HEK293T (cell line): ENCODE data around the gene IFNL1.

Experiments
- BHLHE40 ChIP-seq: fragments of 450-650 bp; IDR thresholded peaks from 2 replicates; pipeline ENCODE4 v1.6.1; 2016; ENCODE audit warnings: mild to moderate bottlenecking, moderate library complexity, borderline replicate concordance
- FOXK2 ChIP-seq: fragments of 450-650 bp; IDR thresholded peaks from 2 replicates; pipeline ENCODE4 v1.6.1; 2016; ENCODE audit warnings: mild to moderate bottlenecking
- FOXM1 ChIP-seq: fragments of 450-650 bp; IDR thresholded peaks from 2 replicates; pipeline ENCODE4 v1.6.1; 2017; ENCODE audit warnings: mild to moderate bottlenecking, borderline replicate concordance
- SP1 ChIP-seq: fragments of 450-650 bp; IDR thresholded peaks from 2 replicates; pipeline ENCODE4 v1.6.1; 2017
- TF ChIP-seq, protein P1 (sequence below): fragments of 450-650 bp; IDR thresholded peaks from 2 replicates; pipeline ENCODE4 v1.6.1; 2016

DNA sequence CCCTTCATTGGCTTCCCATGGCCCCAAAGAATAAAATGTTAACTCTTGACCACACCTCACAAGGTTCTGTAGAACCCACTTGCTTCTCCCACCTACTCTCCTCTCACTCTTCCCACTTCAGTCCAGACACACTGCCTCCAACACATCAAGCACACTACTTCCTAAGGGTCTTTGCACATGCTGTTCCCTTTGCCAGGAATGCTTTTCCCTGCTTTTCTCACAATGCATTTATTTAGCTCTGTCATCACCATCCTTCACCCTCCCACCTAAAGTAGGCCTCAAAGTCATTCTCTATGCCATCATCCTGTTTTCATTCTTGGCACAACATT, 7.9 kb downstream of the IFNL1 start:
- no peak for TF ChIP-seq FOXK2
- no peak for TF ChIP-seq FOXM1
- TF ChIP-seq BHLHE40: no peak
- TF ChIP-seq SP1: no peak
- TF ChIP-seq, protein P1, sequence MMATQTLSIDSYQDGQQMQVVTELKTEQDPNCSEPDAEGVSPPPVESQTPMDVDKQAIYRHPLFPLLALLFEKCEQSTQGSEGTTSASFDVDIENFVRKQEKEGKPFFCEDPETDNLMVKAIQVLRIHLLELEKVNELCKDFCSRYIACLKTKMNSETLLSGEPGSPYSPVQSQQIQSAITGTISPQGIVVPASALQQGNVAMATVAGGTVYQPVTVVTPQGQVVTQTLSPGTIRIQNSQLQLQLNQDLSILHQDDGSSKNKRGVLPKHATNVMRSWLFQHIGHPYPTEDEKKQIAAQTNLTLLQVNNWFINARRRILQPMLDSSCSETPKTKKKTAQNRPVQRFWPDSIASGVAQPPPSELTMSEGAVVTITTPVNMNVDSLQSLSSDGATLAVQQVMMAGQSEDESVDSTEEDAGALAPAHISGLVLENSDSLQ: no peak
